GOT3 (cell line): Measurements from ENCODE around the gene C1orf116.

ENCODE experiments used
- DNase-seq: peaks from one replicate; lab custom pipeline; 2025; ENCODE audit warnings: mixed read lengths; lab: John Stamatoyannopoulos, UW

The C1orf116 gene

DNA sequence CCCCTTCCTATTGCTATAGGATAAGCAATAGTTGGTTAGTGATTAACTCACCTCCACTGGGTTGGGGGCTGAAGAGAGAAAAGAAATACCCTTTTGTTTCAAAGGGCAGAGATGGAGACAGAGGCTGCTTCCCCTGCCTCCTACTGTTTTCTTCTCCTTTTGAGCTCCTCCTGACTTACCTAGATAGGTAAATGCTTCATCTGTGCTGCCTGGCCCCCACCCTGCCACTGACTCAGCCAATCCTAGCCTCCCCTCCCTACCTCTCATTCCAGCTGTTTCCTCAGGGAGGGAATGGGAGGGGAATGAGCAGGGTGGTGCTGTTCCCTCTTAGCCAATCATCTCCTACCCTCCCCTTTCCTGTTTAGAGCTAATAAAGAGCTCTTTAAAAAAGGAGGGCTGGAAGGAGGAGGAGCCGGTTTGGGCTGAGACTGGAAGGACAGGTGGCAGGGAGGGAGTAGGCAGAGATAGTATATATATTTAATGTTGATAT is at the start of gene C1orf116:
C1orf116 (minus strand) TSS at position 229 of the 490 bp plus-strand sequence. CDS start 5,158 bp downstream, outside the sequence.
- DNase-seq: no peak

DNA sequence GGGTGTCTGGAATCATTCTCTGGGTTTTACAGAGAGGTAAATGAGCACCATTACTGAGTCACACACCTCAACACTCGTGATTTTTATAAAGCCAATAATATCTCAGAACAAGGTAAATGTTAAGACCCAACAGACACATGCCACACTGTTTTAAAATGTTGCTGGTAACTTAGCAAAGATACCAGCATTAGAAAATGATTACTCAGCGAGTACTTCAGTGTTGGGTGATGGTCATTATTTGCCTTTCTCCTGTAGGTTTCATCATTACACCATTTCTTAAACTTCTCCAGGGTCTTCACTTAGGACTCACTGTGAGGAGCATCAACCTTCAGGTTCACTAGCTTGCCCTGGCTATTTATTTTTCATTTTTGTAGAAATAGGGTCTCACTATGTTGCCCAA is 49.2 kb upstream of the C1orf116 start:
- no peak for DNase-seq

DNA sequence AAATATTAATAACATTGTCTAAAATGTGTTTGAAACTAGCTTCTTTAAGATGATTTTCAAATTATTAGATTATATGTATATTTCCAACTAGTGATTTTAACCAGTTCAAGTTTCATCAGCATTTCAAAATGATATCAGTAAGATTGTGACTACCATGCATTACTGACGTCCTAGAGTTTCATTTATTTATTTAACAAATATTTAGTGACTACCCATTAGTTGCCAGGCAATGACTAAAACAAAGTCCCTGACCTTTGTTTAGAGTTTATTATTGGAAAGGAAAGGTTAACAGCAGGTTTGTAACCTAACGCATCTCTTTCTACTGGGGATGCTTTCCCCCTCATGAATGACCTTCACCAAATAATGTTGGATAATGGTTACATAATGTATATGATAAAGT is 48.5 kb upstream of the C1orf116 start:
- DNase-seq: no peak

DNA sequence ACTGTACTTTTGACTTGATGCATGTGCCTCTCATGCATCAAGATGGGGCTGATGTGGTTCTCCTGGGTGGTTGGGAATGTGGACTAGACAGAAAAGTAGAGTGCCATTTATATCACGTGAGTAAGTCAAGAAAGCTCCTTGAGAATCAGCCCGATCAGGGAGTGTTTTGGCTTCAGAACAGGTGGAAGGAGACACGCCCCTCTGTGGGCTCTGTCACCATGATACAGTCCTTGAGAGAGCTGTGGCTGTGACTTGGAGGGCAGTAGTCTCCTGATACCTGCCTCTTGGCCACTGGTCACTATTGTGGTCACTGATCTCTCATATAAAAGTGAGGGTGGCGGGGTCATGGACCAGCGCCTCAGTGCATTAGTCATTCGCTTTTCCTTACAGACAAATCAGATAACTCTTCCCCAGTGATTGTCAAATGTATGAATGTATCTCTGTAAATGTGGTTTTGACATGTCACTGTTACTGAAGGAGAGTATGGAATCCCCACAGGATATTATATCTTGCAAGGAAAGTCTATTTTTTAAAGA is 47.2 kb upstream of the C1orf116 start:
- DNase-seq: no peak

DNA sequence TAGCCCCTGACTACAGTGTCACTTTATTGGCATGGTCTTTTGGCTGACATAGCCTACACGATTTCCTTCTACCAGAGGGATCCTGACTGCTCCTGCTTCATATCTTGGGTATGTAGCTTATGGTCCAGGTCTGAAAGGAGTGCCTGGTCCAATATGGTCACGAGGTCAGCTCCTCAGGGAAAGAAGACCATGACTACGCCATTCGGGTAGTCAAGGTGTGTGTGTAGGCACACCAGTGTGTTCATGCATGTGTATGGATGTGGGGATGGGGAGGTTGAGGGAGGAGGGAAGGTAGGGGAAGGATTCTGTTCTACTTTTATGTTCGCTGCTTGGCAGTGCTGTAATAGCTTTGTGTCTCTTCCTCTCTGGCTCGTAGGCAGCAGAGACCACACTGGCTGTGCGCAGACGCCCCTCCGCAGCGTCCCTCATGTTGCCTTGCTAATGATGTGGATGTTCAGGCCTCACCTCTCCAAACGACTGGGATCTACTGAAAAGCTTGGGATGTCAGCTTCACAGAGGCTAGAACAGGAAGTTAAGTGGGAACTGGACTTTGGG is 46.1 kb upstream of the C1orf116 start:
- DNase-seq: no peak

DNA sequence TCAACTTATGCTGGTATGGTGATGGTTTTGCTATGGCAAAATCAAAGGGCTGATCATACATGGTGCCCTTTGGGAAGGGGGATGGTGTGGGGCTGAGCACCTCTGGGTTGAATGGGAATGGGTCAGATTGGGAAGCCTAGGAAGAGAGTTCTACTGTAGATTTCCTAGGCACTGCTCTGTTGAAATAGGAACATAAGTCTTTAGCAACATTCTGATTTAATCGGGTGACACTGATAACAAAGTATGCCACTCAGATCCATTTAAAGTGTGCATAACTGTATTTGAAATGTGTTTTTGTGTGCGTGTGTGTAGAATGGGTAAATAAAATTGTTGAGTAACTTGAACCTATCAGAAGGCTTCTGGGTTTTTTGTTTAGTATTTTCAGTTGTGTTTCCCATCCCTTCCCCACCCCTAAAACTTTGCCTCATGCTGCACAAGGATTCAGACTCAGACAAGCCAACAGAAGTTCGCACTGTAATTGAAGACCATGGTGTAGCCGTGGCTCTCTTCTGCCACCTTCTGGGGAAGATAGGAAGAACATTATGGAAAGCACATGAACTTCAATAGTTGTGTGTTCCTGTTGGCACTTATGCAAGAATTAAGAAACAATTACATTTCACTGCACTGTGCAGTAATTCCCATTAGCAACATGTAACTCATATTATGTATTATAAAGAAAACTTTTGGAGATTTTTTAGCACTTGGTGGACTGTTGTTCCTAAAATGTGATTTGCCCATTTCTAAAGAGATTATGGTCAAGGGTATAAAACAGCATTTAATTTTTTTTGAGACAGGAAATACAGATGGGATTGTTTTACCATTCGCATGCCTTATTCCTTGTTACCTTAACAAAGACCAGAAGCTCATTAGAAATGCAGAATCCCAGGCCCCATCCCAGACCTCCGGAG is 45.2 kb upstream of the C1orf116 start:
- no peak for DNase-seq

DNA sequence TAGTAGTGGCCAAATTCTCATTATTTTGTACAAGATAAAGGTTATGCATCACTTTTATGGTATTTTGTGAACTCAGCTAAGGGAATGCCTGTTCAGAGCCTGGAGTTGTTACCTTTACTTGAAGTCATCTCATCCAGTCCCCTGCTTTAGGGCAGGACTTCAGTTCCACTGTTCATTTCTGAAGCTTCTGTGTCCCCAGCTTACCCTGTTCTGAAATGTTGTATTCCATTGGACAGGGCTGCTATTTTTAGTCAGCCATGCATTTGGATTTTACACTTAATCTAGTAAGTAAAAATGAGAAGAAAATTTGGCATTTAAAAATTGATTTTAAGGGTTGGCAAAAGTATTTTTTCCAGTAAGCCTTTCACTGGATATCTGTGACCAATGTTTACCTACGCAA is 44.5 kb upstream of the C1orf116 start:
- DNase-seq: no peak

DNA sequence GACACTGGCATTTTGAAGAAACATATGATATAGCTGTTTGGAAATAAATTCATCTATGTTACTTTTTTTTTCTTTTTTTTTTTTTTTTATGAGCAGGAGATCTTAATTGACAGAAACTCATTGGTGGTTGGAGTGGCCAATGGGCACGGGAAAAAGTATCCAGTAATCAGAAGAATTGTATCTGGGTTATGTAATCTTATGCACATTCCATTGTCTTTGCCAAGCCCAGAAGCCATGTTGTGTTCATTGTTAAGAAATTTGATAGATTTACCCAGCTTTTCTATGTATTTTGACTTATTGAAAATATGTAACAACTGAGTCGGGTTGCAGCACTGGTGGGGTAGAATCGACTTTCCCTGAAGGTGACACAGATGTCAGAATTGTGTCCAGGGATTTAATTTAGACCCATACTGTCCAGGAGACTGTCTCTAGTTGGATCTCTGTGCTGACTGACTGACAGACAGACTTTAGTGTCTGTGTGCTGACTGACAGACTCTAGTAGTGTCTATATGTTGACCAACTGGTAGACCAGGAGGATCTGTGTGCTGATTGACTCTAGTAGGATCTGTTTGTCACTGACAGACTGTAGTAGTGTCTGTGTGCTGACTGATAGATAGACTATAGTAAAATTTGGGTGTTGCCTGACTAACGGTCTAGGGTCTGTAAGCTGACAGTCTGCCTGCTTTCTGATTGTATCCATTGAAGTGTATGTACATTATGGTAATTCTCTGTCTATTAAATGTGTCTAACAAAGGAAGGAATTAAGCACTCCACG is 43.8 kb upstream of the C1orf116 start:
- no peak for DNase-seq

DNA sequence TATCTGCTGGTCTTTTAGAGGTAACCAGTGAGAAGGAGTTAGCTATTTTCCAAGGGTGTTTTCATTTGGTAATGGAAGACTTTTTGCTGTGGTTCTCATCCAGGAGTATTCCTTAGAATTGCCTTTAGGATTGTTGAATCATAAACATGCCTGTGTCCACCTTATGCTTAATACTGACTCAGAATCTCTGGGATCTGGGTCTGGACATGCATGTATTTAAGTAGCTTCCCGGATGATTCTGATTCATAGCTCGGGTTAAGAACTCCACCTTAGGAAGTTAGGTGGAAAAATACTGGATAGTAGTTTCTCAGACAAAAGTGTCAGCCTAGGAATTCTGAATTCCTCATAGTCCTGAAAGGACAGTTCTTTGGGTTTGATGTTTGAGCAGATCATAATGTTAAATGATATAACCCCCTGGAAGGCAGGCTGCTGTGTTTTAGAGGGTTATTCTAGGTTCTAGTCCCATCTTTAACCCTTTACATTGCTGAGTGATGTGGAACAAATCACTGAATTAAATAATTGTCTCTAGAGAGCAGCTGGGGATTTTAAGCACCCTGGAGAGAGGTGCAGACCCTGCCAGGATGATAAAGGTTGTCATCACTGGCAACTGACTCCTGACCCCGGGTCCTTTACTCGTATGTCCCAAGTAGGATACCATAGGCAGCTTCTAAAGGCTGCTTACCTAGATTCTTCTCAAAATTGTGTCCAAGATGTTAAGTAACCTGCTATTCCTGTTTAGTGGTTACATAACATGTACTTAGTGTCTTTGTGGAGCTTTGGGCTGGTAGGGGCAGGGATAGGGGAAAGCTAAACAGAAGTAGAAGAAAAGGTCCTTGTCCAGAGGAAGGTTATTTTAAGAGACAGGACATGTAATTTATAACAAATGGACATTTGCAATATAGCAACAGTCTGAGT is 41.6 kb upstream of the C1orf116 start:
- no peak for DNase-seq

DNA sequence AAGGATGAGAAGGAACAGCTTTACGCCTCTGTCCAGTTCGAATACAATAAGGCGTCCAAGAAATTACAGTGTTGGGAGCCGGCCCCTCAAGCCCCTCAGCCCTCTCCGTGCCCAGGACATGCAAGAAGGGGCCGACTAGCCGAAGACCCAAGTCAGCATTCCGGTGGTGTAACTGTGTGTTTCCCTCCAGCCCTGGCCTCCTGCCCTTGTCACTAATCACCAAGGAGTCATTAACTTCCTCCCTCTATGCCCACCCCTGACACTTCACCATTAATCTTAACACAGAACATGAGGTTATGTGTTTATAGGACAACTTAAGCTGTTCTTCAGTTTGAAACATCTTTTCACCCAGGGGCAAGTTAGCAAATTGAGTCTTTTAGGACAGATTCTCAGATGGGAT is 39.7 kb upstream of the C1orf116 start:
- no peak for DNase-seq

DNA sequence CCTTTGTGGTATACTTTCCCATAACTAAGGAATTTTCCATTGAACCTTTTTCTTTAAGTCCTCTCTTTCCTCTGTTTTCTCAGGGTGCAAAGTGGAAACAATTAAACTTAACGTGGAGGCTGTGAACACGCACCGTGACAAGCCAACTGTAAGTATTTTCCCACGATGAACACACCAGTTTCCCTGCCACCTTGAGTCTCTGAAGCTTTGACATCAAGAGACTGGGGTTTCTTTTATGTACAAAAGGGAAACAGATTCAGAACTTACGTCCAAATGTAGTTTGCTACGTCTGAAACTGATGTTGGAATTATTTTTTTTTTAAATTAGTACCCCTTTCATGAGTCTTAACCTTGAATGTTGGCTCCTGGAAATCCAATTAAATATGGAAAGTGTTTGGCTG is 38.9 kb upstream of the C1orf116 start:
- DNase-seq: no peak

DNA sequence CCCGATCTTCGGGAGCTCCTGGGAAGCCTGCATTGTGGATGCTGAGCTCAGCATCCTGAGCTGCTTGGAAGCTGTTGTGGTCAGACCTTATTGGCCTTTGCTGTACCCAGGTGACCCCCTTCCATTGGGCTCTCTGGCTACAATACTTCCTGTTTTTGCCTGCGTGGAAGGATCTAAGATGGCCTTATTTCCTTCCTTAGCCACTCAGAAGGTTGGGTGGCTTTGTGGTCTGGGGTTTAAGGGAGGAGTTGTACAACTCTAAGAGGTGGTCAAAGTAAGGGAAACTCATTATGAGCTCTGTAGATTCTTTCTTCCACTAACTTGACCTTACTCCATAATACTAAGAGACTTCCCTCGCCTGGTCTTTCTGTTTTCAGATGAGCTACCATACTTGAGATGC is 38.3 kb upstream of the C1orf116 start:
- DNase-seq: no peak

DNA sequence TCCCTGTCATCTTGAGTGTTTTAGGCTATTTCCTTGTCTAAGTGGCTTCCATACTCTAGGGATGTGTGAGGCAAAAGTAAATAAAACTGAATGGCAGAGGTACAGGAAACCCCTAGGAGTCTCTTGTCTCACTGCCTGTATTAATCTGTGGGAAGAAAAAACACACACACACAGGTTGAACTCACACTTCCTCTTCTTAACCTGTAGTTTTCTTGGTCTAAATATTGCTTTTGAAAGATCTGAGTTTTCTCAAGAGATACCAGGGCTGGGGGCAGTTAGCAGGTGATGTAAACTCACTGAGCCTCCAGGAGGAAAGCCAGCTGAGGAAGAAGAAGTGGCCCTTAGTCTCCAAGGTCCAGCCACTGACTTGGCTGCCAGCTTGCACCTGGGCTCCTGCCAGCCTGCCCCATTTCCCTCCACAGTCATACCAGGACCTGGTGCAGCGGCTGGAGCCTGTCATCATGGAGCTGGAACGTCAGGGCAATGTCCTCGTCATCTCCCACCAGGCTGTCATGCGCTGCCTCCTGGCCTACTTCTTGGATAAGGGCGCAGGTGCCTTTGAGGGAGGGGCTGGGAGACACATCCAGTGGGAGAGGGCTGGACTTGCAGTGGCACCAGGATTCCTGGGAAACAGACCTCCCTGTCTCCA is 37.4 kb upstream of the C1orf116 start:
- DNase-seq: no peak

DNA sequence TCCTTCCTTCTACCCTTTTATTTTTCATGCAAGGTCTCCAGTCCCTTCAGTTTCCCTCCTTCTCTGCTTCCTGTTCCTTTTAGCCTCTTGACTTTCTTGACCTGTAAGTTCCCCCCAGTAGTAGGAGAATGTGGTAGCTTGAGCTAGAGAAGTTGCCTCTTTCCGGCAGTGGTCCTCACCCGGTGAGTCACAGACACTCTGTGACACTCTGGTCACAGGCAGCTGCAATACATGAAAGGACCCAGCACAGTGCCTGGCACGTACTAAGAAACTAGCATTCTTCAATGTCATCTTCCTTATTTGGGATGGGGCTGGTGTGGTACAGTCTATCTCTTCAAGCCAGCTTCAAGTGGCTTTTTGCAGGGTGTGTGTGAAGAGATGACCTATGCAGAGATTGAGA is 36.5 kb upstream of the C1orf116 start:
- DNase-seq: no peak

DNA sequence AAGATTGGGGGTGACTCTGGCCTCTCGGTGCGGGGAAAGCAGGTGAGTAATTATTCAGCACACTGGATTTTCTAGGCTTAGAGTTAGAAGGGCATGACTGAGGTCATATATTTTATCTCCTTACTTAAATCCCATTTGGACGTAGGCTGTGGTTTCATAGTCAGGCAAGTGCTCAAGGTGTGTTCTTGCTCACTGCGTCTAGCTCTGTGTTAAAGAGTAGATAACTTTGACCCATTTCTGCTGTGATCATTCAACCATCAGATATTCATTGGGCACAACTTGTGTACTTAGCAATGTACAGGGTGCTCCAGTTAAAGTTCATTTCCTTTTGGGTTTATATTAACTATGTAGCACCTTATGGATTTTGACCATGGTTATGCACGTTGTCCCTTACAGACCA is 35.1 kb upstream of the C1orf116 start:
- no peak for DNase-seq

DNA sequence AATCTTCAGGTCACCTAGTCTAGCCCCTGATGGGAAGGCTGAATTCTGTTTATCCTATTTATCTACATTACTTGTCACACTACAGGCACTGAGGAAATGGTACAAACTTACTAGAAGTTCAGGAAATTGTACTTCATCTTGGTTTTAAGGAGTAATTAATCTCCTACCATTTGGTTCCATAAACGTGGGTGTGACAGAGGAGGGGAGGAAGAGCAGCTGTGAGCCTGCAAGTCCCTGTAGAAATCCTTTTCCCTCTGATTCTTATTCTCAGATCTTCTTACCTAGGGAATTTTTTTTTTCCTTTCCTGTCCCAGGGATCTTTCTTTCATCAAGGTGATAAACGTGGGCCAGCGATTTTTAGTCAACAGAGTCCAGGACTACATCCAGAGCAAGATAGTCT is 34.6 kb upstream of the C1orf116 start:
- DNase-seq: no peak

DNA sequence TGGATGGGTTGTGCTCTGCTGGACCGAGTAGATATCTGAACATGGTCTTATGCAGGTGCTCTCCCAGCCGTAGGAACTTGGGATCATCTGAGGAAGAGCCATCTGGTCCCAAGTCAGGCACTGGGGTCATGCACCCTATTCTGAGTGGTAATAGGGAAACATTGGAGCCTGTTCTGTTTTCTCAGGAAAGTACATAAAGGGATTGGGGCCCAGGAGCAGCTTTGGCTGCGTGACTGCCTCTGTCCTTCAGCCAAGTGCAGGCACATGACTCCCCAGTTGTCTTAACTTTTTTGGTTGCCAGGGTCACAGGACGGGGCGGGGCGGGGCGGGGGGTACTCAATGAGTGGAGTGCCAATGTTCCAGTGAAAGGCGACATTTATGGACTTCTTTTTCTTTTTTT is 32.0 kb upstream of the C1orf116 start:
- no peak for DNase-seq

DNA sequence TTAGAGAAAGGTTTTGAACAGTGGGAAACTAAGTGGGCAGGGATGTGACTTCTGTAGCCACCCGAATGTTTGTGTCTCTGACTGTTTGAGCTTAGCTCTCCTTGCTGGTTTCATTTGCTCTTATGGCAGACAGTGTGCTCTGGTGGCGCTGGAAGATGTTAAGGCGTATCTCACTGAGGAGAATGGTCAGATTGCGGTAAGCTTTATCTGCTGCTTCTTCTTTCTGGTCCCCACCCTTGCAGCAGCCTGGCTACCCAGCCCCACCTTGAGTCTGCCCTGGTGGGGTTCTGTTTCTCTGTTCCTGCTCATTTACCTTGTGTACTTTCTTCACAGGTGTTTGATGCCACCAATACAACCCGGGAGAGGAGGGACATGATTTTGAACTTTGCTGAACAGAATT is 30.5 kb upstream of the C1orf116 start:
- no peak for DNase-seq

DNA sequence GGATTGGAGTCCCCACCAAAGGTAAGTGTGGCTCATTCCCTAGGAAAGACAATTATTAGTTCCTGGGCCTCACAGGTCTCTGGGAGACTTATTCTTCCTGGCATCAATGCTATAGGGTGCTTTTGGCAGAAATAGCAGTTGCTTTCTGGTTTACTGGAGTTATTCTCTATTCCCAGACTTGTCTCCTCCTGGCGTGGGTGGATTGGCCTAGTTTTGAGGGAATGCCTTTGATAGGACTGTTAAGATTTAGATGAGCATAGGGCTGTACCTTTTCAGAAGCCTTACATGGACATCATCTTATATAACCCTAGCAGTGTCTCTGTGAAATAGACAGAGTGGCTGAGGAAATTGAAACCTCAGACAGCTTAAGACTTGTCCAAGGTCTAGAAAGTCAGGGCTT is 29.5 kb upstream of the C1orf116 start:
- no peak for DNase-seq

DNA sequence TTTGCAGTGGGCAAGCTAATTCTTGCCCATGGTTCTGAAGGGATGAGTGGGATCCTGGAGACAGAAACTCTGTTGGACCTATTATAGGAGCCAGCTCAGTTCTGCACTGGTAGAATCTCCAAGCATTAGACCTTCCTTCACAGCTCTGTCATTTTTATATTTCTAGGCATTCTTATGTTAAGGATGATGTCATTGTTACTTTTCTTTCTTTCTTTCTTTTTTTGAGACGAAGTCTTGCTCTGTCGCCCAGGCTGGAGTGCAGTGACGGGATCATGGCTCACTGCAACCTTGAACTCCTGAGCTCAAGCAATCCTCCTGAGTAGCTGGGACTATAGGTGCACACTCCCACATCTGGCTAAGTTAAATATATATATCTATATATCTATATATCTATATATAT is 28.0 kb upstream of the C1orf116 start:
- DNase-seq: no peak

DNA sequence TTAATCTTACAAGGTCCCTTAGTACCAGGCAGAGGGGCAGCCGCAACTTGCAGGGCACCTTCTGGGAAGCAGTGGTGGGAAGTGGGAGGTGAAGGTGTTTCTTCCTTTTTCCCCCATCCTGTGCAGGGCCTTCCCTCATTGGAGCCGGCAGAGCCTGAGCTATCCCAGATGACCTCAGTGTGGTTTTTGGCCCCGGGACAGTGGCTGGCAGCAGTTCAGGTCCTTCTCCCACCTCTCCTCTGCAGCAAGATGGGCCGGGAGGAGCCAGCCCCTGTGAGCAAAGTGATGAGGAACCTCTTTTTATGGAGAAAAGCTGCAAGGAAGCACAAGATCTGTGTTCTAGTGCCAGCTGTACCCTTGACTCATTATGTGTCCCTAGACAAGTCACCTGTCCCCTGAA is 27.3 kb upstream of the C1orf116 start:
- no peak for DNase-seq
